SK-N-SH (cell line): ENCODE results near the gene TMEM117.

Experiments
- CTCF ChIP-seq: fragments of 200-600 bp; sonication (generic); IDR thresholded peaks from 2 replicates; pipeline ENCODE4 v1.6.1; 2017; ENCODE audit warnings: antibody characterized with exemption, mild to moderate bottlenecking, moderate library complexity
- MAX ChIP-seq: IDR thresholded peaks from 2 replicates; pipeline ENCODE4 v1.4.0; 2012; ENCODE audit warnings: low read depth
- MXI1 ChIP-seq: IDR thresholded peaks from 2 replicates; pipeline ENCODE4 v1.6.1; 2012; ENCODE audit warnings: mild to moderate bottlenecking, low read depth, low read length, improper control_type of control experiment
- POLR2AphosphoS5 ChIP-seq: IDR thresholded peaks from 2 replicates; pipeline ENCODE4 v1.6.1; 2012; ENCODE audit warnings: low read depth, low read length
- REST ChIP-seq: IDR thresholded peaks from 2 replicates; pipeline ENCODE4 v1.6.1; 2012; ENCODE audit warnings: mild to moderate bottlenecking, low read depth, low read length, moderate library complexity
- SIN3A ChIP-seq: IDR thresholded peaks from 2 replicates; pipeline ENCODE4 v1.6.1; 2012; ENCODE audit warnings: low read depth, mild to moderate bottlenecking, low read length, moderate library complexity, borderline replicate concordance
- SMC3 ChIP-seq: IDR thresholded peaks from 2 replicates; pipeline ENCODE4 v1.6.1; 2012; ENCODE audit warnings: low read depth, low read length, improper control_type of control experiment
- TCF12 ChIP-seq: IDR thresholded peaks from 2 replicates; pipeline ENCODE4 v1.4.0; 2012
- ZBTB33 ChIP-seq: IDR thresholded peaks from 2 replicates; pipeline ENCODE4 v1.4.0; 2012; ENCODE audit warnings: low read depth, borderline replicate concordance

GRCh38 chr12:44260581-44260980 is 424.7 kb downstream of the TMEM117 start:
- TF ChIP-seq CTCF, result no peak
- no peak for TF ChIP-seq MXI1
- no peak for TF ChIP-seq ZBTB33
- no peak for TF ChIP-seq SMC3
- TF ChIP-seq MAX, result no peak
- no peak for TF ChIP-seq TCF12
- TF ChIP-seq POLR2AphosphoS5, result no peak
- no peak for TF ChIP-seq REST
- TF ChIP-seq SIN3A, result no peak
